Mammary epithelial cell (primary cell): ENCODE data around the gene SLC35D2.

Source experiments
- CTCF ChIP-seq, 2 donors: IDR thresholded peaks in 1 of 2; conservative IDR thresholded peaks in 1 of 2; 2 replicates each; pipeline ENCODE4 v1.5.1; 2011 to 2012; ENCODE audit warnings: inconsistent platforms in 2 of 2, low read length in 2 of 2, mild to moderate bottlenecking in 2 of 2, control low read depth in 1 of 2, low read depth in 1 of 2; ENCODE audit not compliant: insufficient read depth in 1 of 2; ENCODE audit errors: extremely low read depth in 1 of 2
- EZH2 ChIP-seq: IDR thresholded peaks from 2 replicates; pipeline ENCODE4 v1.6.1; 2012; ENCODE audit warnings: low read length, inconsistent platforms, borderline replicate concordance

GRCh38 chr9:96342571-96343245, 40.8 kb downstream of the SLC35D2 start:
- no peak for TF ChIP-seq CTCF (conservative IDR thresholded peaks at IDR 0.05 in 1 of 2, IDR thresholded peaks at IDR 0.05 in 1 of 2; ENCODE audit: extremely low read depth in 1 of 2, insufficient read depth in 1 of 2, low read depth in 1 of 2, low read length in 2 of 2)
- TF ChIP-seq EZH2 = no peak
